ENCODE data around the gene SCAP.
"Not testable (repeated sequence)": the region's sequence is repeated elsewhere in the genome, so short reads cannot be mapped to it uniquely, and the experiment has no call there.

Gene SCAP

DNA sequence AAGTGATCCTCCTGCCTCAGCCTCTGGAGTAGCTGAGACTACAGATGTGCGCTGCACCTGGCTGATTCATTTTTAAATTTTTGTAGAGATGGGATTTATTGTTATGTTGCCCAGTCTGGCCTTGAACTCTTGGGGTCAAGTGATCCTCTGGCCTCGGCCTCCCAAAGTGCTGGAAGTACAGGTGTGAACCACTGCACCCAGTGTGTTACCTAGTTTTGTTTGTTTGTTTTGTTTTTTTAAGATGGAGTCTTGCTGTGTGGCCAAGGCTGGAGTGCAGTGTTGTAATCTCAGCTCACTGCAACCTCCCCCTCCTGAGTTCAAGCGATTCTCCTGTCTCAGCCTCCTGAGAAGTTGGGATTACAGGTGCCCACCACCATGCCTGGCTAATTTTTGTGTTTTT is 82.8 kb downstream of the SCAP start:
- no peak for DNase-seq

GRCh38 chr3:47385796-47386195 is 89.9 kb downstream of the SCAP start:
- DNase-seq = no peak

DNA sequence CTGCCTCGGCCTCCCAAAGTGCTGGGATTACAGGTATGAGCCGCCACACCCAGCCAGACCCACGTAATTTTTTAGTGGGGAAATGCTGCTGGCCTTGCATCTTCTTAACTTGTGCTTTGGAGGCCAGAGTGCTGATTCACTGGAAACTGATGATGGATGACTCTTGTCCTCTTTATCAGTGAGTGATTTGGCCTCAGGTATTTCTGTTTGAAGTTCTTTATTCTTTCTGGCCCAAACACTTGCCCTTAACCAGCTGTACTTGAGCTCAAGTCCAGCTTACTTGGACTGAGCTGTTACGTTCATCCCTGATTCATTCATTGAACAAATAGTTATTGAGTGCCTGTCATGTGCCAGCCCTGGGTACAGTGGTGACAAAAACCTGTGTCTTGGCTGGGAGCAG is 90.7 kb downstream of the SCAP start:
- DNase-seq = no peak

- DNase-seq = no peak
Measured at GRCh38 chr3:47384425-47384824, 91.3 kb downstream of the SCAP start.

GRCh38 chr3:47381317-47382157 is 94.2 kb downstream of the SCAP start:
- DNase-seq = peak; percentile 46 to 47

DNA sequence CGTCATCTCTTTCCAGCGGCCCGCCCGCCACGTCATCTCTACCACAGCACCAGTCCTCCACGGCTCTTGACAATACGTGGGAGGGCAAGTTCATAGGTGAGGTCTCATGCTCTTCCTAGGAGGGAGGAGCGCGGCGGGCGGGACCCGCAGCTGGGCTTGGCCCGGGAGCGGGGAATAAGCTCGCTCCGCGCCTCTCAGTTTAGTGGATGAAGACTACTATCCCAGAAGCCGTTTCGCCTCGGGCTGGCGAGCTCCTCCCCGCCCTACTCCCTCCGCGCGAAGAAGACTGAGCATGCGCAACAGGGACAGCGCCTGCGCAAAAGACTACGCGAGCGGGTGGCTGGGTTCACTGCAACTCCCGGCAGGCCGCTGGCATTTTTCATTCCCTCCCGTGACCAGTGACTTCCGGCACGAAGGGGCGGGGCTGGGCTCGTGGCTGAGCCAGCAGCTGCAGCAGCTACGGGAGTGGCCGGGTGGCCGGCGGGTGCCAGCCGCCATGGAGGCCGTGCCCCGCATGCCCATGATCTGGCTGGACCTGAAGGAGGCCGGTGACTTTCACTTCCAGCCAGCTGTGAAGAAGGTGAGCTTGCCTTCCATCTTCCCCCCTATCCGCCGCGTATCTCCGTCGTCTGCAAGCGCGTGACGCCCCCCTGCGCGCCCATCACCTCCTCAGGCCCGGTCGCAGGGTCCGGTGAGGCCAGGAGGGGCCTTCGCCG is 95.0 kb downstream of the SCAP start, which contains the start of gene PTPN23:
Gene PTPN23, plus strand, starts transcription at position 421 of the 716 bp plus-strand sequence. Its CDS starts 76 bp downstream, at position 497.
- peak; percentile 80 to 90 for DNase-seq

GRCh38 chr3:47380026-47380600 is 95.6 kb downstream of the SCAP start:
- no peak for DNase-seq

GRCh38 chr3:47379411-47379899 is 96.3 kb downstream of the SCAP start:
- no peak for DNase-seq

DNA sequence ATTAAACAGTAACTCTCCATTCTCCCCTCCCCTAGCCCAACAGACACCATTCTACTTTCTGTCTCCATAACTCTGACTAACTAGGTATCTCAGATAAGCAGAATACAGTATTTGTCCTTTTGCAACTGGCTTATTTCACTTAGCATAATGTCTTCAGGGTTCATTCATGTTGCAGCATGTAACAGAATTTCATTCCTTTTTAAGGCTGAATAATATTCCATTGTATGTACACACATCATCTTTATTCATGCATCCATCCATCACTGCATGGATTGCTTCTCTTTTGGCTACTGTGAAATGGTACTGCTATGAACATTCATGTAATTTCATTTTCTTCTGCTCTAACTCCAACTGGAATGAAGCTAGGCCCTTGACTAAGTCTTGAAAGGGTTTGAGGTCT is 96.9 kb downstream of the SCAP start:
- DNase-seq = no peak

DNA sequence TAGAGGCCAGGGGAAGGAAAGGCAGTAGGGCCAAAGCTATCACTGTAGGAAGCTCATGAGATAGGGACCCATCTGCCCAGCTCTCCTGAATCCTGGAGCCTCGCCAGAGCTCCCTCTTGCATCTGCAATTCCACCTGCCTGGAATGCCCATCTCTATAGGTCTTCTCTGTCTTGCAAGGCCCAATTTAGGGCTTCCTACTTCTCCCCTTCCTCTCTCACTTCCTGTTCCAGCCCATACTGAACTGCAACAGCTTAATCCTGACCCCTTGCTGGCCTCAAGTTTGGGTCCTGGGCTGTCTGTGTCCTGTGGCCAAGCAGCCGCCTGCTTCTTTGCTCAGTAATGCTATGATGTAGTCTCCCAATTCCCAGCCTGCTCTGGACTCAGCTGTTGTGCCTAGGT is 98.6 kb downstream of the SCAP start:
- no peak for DNase-seq

DNA sequence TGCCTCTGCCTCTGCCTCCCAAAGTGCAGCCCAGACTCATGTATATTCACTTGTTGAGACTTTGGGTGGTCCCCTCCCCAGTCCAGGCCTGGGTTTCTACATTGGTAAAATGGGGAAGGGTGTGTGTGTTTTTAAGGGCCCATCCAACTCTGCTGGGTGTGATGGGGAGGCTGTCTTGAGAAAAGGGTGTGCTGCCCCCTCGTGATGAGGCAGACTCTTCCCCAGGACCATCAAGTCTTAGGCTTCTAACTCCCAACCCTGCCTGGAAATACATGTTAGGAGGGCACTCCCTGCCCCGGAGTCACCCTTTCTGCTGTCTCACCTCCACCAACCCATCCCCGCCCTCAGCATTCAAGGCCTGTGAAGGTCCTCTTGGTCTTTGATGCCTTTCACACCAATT is 99.3 kb downstream of the SCAP start:
- DNase-seq = no peak

GRCh38 chr3:47374587-47374986 is 101.2 kb downstream of the SCAP start:
- DNase-seq = no peak

DNA sequence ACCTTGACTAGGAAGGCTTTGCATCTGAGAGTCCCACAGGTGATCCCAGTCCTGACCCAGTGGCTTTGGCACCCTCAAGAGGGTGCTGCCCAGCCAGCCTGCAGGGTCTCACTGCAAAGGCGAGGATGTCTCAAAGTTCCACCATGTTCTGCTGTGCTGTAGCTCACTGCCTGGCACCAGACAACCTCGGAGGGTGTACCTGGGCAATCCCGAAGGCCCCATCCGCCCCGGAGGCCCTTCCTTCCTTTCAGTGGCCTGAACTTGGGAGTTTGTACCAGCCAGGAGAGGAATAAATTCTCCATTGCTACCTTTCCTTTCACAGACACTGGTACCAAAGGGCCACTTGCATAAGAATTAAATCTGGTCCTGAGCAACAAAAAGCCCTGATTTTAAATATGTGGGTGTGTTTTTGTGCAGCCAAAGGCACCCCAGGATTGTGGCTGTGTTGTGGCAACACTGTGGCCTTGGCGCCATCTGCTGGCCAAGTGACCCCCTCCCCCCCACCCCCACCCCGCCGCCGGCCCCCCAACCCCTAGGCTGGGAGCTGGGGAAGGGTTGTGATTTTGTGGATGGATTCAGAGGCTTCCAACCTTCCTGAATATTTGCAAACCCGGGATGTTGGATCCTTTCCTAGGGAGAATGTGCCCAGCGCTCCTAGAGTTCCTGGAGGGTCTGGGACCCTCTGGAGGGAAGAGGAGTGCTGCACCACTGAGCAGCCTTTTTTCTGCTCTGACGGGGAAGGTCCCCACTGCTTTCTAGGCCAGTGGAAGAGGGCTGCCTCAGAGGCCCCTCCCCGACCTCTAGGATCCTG is 104.6 kb downstream of the SCAP start:
- DNase-seq = no peak

GRCh38 chr3:47370020-47370419 is 105.7 kb downstream of the SCAP start:
- not testable (repeated sequence) for DNase-seq

DNA sequence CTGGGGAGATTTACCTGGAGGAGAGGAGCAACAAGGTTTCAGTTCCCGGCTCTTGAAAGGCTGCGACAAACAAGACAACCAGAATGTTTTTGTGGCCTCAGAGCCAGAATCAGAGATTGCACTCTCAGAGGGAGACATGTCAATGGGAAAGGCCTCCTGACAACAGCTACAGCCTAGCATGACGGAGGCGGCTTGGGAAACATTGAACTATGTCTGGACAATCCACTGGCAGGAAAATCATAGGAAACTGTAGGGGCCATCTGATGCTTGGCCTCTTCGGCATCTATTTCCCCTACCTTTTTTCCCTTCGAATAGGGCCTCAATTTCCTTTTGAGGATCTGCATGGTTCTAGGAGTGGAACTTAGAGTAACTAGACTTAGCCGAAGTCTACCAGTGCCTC is 108.1 kb downstream of the SCAP start:
- no peak for DNase-seq

DNA sequence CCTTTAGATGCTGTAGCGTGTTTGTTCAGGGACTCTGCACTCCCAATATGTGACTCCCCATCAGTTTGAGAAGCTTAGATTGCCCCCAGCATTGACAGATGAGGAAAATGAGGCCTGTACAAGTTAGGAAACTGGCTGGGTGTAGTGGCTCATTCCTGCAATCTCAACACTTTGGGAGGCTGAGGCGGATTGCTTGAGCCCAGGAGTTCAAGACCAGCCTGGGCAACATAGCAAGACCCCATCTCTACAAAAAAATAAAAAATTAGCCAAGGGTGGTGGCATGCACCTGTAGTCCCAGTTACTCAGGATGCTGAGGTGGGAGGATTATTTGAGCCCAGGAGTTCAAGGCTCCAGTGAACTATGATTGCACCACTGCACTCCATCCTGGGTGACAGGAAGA is 108.9 kb downstream of the SCAP start:
- DNase-seq = no peak

DNA sequence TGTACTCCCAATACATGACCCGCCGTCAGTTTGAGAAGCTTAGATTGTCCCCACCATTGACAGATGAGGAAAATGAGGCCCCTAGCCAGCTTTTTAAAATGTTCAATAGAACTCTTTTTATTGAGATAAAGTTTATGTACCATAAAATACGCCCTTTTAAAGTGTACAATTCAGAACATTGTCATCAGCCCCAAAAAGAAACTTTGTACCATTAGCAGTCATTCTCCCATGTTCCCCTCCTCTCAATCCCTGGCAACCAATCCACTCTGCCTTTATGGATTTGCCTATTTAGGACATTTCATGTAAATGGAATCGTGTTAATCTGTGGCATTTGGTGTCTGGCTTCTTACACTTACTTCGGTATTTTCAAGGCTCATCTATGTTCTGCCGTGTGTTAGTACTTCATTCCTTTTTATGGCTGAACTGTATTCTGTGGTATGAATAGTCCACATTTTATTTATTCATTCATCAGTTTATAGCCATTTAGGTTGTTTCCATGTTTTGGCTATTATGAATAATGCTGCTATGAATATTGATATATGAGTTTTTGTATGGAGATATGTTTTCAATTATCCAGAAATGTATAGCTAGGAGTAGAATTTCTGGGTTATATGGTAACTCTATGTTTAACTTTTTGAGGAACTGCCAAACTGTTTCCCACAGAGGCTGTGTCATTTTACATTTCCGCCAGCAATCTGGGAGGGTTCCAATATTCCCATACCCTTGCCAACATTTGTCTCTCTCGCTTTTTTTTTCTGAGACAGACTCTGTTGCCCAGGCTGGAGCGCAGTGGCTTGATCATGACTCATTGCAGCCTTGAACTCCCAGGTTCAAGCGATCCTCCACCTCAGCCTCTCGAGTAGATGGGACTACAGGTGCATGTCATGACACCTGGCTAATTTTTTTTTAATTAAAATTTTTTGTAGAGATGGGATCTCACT is 110.3 kb downstream of the SCAP start:
- no peak for DNase-seq
